ENCODE results near the gene UROD.
"Not testable (repeated sequence)": the region's sequence is repeated elsewhere in the genome, so short reads cannot be mapped to it uniquely, and the experiment has no call there.

UROD gene

DNA sequence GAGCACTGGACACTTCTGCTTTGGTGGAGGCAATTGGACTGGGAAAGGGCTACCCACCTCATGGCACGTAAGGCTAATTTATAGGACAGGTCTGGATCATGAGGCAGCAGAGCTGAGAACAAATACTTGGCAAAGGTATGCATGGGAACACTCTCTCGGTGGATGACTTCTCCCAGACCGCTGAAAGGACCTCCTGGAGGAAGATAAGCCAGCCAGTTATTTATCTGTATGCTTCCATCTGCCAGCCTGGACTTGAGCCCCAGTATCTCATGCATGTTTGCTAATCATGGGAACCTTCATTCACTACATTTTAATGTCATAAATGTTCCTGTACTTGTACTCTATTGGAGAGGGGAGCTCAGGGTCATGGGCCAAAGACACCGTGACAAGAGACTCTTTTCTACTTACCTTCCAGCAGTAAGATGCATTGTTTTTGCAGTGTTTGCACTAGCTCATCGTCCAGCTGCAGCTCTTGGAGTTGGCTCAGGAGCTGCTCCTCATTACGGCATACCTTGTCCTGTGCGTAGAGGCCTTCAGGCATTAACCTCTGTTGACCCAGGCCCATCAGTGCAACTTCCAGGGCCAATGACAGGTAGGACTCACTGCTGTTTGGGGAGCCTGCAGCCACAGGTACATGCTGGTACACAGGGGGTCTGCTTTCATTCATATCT, 23.7 kb downstream of the UROD start:
- FAIRE-seq: no peak
- no peak for DNase-seq (ENCODE audit: extremely low spot score, insufficient read length, low read depth)

DNA sequence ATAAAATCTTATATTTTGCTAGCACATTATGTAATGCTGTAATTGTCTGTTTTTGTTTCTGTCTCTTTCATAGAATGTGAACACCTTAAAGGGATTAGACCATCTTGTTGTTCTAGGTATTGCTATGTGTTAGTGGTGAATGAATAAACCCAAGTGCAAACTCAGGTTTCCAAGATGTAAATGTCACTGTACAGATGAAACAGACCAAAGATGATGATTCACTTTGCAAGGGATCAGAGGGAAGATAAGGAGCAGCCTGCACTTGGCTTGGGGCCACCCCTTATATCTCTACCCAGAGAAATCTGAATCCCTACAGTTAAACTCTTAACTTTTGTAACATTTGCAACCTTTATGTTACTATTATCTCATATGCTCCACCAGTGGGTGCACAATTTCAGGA, 25.4 kb downstream of the UROD start:
- DNase-seq (ENCODE audit: extremely low spot score, insufficient read length, low read depth) (no peak), FAIRE-seq (no peak)

DNA sequence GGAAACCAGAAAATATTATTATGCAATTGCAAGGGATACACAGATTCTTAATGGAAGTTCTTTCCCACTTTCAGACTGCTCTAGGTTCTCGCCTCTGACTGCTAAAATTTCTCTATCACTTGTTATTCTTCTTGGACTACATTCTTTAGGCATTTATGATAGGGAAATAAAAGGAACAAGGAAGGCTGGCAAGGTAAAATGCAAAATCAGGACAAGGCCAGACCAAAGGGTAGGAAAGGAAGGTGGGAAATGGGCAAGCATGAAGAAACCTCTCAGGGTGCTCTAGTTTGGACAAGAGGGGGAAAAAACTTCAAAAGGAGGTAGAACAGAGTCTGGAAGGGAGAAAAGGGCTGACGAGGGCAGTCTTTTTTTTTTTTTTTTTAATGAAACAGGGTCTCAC, 26.2 kb downstream of the UROD start:
- no peak for DNase-seq (ENCODE audit: extremely low spot score, insufficient read length, low read depth)
- no peak for FAIRE-seq

DNA sequence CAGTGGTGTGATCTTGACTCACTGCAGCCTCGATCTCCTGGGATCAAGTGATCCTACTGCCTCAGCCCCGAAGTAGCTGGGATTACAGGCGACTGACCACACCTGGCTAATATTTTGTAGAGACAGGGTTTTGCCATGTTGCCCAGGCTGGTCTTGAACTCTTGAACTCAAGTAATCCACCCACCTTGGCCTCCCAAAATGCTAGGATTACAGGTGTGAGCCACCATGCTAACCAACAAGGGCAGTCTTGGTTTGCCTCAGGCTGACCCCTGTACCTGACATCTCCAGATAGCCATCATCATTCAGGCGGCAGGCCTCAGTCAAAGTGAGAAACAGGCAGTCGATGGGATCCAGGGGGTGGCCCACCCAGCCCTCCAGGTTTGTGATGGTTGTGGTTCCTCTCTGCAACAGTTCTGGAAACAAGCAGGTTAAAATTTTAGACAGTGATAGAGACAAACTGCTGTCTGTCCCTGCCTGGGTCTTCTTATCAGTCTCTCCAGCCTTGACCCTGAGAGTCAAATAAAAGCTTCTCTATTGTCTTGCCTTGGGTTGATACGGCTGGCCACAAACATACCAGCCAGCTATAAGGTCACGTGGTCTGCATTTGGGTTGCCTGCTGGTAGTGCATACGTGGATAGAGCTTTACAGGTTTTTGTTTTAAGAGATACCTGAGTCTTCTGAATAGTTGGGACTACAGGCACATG, 26.8 kb downstream of the UROD start:
- DNase-seq (ENCODE audit: extremely low spot score, insufficient read length, low read depth) (no peak), FAIRE-seq (no peak)

DNA sequence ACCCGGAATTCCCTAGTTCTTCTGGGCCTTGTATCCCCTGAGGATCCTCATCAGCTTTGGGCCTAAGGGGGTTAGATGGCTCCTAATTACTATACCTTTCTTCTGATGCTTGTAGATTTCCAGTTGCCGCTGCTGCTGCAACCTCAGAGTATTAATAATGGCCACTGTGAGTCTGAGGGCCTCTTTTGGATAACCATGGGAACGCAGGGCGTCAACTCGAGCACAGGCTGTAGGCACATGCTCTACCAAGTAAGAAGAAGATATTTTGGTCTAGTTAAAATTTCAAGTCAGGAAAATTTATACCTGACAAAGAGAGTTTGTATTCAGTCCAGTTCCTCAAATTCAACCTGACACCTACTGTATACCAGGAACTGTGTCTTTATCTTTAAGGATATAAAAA, 28.2 kb downstream of the UROD start:
- DNase-seq (ENCODE audit: extremely low spot score, insufficient read length, low read depth) (no peak), FAIRE-seq (no peak)

DNA sequence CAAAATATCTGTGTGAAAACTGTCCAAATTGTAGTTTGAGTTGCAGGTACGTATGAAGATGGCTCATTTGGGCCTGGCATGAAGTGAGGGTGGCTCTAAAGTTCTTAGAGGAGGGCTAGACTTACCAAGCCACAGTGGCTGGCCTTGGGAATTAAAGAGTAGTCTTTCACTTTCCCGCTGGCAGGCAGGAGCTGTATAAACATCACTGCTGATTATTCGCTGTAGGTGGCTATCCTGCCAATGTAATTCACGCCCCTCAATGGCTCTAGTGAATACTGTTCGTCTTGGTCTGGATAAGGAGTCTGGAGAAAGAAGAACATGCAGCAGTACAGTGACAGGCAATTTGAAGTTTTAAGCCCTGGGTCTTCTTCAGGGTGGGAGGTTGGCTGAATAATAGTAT, 31.0 kb downstream of the UROD start:
- no peak for FAIRE-seq
- no peak for DNase-seq (ENCODE audit: extremely low spot score, insufficient read length, low read depth)

DNA sequence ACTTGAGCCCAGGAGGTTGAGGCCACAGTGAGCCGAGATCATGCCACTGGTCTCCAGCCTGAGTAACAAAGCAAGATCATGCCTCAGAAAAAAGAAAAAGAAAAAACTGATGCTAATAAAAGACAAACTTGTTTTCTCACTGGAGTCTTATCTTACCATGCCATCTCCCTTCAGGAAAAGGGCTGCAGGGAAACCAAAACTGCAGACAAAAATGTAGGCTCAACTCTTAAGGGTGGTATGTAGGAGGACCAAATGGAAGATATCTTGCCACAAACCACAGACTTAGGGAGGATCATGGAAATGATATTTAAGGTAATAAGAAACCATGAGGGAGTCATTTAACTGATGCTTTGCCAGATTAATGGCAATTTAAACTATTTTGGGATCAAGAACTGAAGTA, 32.9 kb downstream of the UROD start:
- no peak for DNase-seq (ENCODE audit: extremely low spot score, insufficient read length, low read depth)
- no peak for FAIRE-seq

DNA sequence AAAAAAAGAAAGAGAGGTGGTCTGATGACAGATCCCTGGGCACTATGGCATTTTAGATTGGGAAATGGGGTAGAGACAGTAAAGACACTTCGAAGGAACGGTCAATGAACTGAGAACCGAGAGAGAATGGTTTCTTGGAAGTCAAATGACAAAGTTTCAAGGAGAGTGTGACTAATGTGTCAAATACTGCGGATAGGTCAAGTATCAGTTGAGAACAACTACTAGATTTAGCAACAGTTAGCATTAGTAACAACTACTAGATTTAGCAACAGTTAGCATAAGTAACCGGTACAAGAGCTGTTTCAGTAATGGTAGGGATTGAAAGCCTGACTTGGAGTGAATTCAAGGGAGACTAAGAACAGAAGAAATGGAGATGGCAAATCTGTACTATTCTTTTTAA, 35.0 kb downstream of the UROD start:
- DNase-seq (ENCODE audit: extremely low spot score, insufficient read length, low read depth) (no peak), FAIRE-seq (no peak)

DNA sequence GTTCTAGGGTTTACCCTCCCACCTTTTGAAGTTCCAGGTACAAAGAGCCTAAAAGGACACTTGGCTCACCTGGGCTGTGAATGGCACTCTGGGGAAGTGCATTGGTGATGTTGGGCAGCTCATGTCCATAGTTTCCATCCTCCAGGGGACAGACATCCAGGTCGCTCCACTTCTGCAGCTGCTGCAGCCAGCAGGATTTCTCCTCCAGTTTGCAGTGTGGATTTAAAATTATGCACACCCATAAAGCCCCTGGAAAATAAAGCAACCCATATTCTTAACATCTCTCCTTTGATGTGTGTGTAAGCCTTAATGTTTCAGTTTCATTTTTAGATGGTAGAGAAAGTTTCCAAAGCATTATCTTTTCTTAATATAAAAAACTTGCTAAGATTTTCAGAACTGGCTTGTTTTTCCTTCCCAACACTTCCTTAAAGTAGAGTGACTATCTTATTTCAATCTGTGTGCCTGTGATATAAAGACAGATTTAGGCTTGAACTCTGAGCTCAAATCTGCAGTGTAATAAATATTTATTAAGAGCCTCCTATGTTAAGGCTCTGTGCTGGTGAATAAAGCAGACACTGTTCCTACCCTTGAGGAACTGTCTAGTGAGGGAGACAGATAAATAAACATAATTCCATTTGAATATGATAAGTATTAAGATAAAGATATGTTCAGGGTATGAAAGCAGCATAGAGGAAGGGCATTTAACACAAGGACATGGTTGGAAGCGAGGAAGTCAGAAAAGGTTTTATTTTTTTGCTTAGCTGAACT, 39.1 kb downstream of the UROD start:
- DNase-seq (ENCODE audit: extremely low spot score, insufficient read length, low read depth) (no peak), FAIRE-seq (no peak)

DNA sequence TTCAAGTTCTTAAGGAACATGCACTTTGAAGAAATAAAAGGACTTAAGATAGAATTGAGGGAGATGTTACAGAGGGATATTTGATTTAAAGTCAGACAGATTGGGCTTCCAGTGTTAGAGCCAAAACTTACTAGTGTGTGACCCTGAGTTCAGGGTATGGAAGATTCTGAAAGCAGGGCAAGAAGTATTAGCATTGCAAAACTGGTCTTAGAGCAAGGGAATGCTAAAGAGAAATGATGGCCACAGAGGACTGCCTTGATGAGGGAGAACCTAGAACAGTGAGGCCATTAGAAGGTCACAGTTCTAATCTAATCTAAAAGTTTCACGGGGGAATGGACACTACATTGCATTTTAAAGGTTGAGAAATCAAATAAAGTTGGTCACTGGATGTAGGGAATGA, 45.5 kb downstream of the UROD start:
- DNase-seq (ENCODE audit: extremely low spot score, insufficient read length, low read depth) (no peak), FAIRE-seq (no peak)

DNA sequence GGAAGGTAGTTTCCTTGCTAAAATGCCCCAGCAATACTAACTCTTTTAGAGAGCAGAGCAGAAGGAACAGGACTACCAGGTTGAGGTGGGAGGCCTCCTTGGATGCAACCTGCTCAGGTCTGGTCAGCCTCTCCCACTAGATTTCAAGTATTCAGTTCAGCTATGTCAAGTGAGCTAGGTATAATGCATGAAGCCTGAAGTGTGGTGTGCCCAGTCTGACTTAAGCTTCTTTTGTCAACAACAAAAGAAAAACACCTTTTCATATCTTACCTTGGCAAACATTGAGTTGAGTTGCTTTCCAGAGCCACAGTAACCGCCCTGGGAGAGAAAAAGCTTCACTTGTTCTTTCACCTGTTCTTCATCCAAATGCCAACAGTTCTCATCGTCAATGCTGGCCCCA, 47.8 kb downstream of the UROD start:
- DNase-seq (ENCODE audit: extremely low spot score, insufficient read length, low read depth) (no peak), FAIRE-seq (no peak)

DNA sequence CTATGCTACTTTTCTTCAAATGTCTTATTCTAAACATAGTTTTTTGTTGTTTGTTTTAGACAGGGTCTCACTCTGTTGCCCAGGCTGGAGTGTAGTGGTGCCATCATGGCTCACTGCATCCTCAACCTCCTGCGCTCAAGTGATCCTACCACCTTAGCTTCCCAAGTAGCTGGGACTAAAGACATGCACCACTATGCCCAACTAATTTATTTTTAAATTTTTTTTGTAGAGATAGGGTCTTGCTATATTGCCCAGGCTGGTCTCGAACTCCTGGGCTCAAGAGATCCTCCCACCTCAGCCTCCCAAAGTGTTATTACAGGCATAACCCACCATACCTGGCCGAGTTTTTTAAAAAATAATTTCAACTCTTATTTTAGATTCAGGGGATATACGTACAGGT, 50.4 kb downstream of the UROD start:
- not testable (repeated sequence) for FAIRE-seq; DNase-seq (ENCODE audit: extremely low spot score, insufficient read length, low read depth)

DNA sequence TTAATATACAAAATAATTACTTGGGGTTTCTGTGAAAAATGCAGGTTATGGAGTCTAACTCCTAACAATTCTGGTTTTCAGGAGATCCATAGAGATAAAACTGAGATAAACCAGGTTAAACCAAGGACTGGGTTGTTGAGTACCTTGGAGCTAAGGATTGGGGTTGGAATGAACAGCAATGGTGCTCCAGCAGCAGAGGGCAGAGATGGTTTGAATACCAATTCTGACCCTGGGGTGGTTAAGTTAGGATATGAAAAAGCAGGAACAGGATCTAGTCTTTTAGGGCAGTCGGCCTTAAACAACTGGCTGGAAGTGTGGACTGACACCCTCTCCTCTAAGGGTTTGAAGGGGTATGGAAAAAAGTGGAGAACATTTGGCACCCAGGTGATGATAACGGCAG, 53.0 kb downstream of the UROD start:
- no peak for FAIRE-seq
- no peak for DNase-seq (ENCODE audit: extremely low spot score, insufficient read length, low read depth)

Data from GM18507 (cell line).